ENCODE measurements around the gene DBI. TPM values are rescaled to one million over a fixed set of nuclear protein-coding genes. Genes with fewer than 3 reads are reported as not detected.

DBI gene
- total RNA-seq, 1 experiment from 2014 or later = 129 TPM

DNA sequence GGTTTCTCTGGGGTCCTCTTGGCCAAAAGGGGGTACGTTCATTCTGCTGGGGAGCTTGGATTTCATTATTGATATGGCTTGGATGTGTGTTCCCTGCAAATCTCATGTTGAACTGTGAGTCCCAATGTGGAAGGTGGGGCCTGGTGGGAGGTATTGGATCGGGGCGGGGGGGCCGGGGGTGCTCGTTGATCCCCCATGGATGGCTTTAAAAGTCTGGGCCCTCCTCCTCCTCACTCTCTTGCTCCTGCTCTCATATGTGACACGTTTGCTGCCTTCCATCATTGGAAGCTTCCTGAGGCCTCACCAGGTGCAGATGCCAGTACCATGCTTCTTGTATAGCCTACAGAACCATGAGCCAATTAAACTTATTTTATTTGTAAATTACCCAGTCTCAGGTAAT, 11.8 kb downstream of the DBI start:
- no peaks in the 10 kb centered on the region for H3K27me3 ChIP-seq (ENCODE audit: insufficient read depth, low read length)
- BruUV-seq (replicated peaks) = no TSS peak
- H3K9me3 ChIP-seq (ENCODE audit: control insufficient read depth in 1 of 2, insufficient read depth in 1 of 2, low read depth in 1 of 2, low read length in 2 of 2) = no peaks in the 10 kb centered on the region
- no peak overlapping the region for H3K9ac ChIP-seq (ENCODE audit: low read length)
- H3K4me2 ChIP-seq (ENCODE audit: low read length) = no peak overlapping the region
- no peak for DNase-seq (ENCODE audit: low read depth, low spot score)
- RAD21 ChIA-PET (ENCODE audit: low non-redundant PET in 1 of 2, low total read pairs in 2 of 2, uncharacterized antibody in 2 of 2, unreplicated experiment in 2 of 2) = no interaction called here
- H3K27ac ChIP-seq (ENCODE audit: low read depth, low read length) = no peak overlapping the region
- H3K79me2 ChIP-seq (ENCODE audit: insufficient read depth, low read length) = no peaks in the 10 kb centered on the region
- no peak for ATAC-seq
- peaks cover 0 to under 1% of the 10 kb centered on the region in 2 experiments; a peak in 1 of 4 replicates for H3K36me3 ChIP-seq (ENCODE audit: control insufficient read depth in 1 of 2, insufficient read depth in 2 of 2, low read length in 2 of 2)
- no peaks in the 10 kb centered on the region for H3K9me2 ChIP-seq (ENCODE audit: insufficient read depth)
- CTCF ChIA-PET = interaction anchor here (0.6 kb wide), 1 partner anchor 159 kb away, joined by 4 read pairs; no protein-coding TSS in a partner anchor
- POLR2A ChIA-PET = interaction anchor here (1.2 kb wide), 1 partner anchor 12 kb away, joined by 6 read pairs; the partner anchor contains the start of genes C2orf76 and DBI
- H3K4me3 ChIP-seq (replicated peaks in 1 of 2; ENCODE audit: low read depth in 1 of 2, low read length in 2 of 2) = no peak overlapping the region
- H3K4me1 ChIP-seq (ENCODE audit: control insufficient read depth in 1 of 2, insufficient read depth in 2 of 2, low read length in 2 of 2) = no peaks in the 10 kb centered on the region
- no peaks in the 10 kb centered on the region for H4K20me1 ChIP-seq (ENCODE audit: insufficient read depth)
- H2AFZ ChIP-seq (ENCODE audit: low read depth, low read length, poor library complexity, severe bottlenecking) = no peak overlapping the region
- intact Hi-C loops (cut with micrococcal nuclease) = no loop called here
- TF ChIP-seq EZH2phosphoT487 (IDR thresholded peaks at IDR 0.05; ENCODE audit: borderline replicate concordance) (no peak), SIN3A (IDR thresholded peaks at IDR 0.05; ENCODE audit: low read depth) (no peak), FOSL1 (IDR thresholded peaks at IDR 0.05; ENCODE audit: low read depth) (no peak), YY1 (IDR thresholded peaks at IDR 0.05; ENCODE audit: extremely low read depth, insufficient replicate concordance, low read depth, low read length) (no peak), POLR2A (IDR thresholded peaks at IDR 0.05; ENCODE audit: borderline replicate concordance, extremely low read depth, insufficient read depth, insufficient read length) (no peak)

DNA sequence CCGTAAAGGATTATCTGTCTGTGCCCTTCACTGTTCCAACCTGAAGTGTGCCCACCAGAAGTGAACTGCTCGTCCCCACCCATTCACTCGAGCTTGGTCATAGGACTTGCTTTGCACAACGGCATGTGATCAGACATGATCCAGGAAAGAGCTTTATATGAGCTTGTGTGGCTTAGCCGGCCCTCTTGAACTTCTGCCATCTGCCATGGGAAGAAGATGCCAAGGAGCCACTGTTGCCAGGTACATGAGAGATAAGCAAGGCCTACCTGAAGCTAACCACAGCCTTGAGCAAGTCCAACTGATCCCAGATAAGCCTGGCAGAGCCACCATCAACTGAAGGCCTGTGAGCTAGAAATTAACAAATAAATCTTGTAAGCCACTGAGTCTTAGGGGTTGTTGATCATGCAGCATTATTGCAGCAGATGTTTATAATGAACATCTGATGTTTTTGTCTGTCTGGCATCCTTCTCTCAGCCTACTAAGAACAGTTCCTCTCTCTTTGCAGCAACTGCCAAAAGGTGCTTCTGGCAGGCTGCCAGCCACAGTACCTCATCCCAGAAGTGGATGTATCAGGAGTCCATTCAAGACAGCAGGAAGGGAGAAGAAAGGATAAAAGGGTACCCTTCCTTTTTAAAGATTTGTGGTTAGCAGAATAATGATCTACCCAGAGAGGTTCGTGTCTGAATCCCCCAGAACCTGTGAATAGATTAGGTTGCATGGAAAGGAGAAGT, 16.8 kb downstream of the DBI start:
- Histone ChIP-seq H3K9me3 (ENCODE audit: control insufficient read depth in 1 of 2, insufficient read depth in 1 of 2, low read depth in 1 of 2, low read length in 2 of 2) (no peaks in the 10 kb centered on the region), H3K27me3 (ENCODE audit: insufficient read depth, low read length) (no peaks in the 10 kb centered on the region), H2AFZ (ENCODE audit: low read depth, low read length, poor library complexity, severe bottlenecking) (no peak overlapping the region), H3K36me3 (ENCODE audit: control insufficient read depth in 1 of 2, insufficient read depth in 2 of 2, low read length in 2 of 2) (no peaks in the 10 kb centered on the region), H3K79me2 (ENCODE audit: insufficient read depth, low read length) (no peaks in the 10 kb centered on the region), H4K20me1 (ENCODE audit: insufficient read depth) (no peaks in the 10 kb centered on the region), H3K9ac (ENCODE audit: low read length) (no peak overlapping the region), H3K27ac (ENCODE audit: low read depth, low read length) (no peak overlapping the region), H3K9me2 (ENCODE audit: insufficient read depth) (no peaks in the 10 kb centered on the region), H3K4me1 (ENCODE audit: control insufficient read depth in 1 of 2, insufficient read depth in 2 of 2, low read length in 2 of 2) (peaks cover 11 to 15% of the 10 kb centered on the region in 2 experiments; a peak in 3 of 4 replicates), H3K4me2 (ENCODE audit: low read length) (no peak overlapping the region), H3K4me3 (replicated peaks in 1 of 2; ENCODE audit: low read depth in 1 of 2, low read length in 2 of 2) (no peak overlapping the region)
- no TSS peak for BruUV-seq (replicated peaks)
- TF ChIP-seq EZH2phosphoT487 (IDR thresholded peaks at IDR 0.05; ENCODE audit: borderline replicate concordance) (no peak), SP1 (IDR thresholded peaks at IDR 0.05; ENCODE audit: low read depth) (no peak), JUND (IDR thresholded peaks at IDR 0.05) (no peak), CEBPB (IDR thresholded peaks at IDR 0.05; ENCODE audit: low read depth) (no peak), ZNF274 (IDR thresholded peaks at IDR 0.05; ENCODE audit: low read depth, low read length) (no peak), POLR2A (IDR thresholded peaks at IDR 0.05; ENCODE audit: borderline replicate concordance, extremely low read depth, insufficient read depth, insufficient read length) (no peak), RAD21 (IDR thresholded peaks at IDR 0.05; ENCODE audit: low read depth) (no peak)
- TF ChIP-seq, protein P1, sequence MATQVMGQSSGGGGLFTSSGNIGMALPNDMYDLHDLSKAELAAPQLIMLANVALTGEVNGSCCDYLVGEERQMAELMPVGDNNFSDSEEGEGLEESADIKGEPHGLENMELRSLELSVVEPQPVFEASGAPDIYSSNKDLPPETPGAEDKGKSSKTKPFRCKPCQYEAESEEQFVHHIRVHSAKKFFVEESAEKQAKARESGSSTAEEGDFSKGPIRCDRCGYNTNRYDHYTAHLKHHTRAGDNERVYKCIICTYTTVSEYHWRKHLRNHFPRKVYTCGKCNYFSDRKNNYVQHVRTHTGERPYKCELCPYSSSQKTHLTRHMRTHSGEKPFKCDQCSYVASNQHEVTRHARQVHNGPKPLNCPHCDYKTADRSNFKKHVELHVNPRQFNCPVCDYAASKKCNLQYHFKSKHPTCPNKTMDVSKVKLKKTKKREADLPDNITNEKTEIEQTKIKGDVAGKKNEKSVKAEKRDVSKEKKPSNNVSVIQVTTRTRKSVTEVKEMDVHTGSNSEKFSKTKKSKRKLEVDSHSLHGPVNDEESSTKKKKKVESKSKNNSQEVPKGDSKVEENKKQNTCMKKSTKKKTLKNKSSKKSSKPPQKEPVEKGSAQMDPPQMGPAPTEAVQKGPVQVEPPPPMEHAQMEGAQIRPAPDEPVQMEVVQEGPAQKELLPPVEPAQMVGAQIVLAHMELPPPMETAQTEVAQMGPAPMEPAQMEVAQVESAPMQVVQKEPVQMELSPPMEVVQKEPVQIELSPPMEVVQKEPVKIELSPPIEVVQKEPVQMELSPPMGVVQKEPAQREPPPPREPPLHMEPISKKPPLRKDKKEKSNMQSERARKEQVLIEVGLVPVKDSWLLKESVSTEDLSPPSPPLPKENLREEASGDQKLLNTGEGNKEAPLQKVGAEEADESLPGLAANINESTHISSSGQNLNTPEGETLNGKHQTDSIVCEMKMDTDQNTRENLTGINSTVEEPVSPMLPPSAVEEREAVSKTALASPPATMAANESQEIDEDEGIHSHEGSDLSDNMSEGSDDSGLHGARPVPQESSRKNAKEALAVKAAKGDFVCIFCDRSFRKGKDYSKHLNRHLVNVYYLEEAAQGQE (IDR thresholded peaks at IDR 0.05; ENCODE audit: low read depth) = no peak
- TF ChIP-seq, protein P2, sequence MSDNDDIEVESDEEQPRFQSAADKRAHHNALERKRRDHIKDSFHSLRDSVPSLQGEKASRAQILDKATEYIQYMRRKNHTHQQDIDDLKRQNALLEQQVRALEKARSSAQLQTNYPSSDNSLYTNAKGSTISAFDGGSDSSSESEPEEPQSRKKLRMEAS (IDR thresholded peaks at IDR 0.05) = no peak
- TF ChIP-seq, protein P3, sequence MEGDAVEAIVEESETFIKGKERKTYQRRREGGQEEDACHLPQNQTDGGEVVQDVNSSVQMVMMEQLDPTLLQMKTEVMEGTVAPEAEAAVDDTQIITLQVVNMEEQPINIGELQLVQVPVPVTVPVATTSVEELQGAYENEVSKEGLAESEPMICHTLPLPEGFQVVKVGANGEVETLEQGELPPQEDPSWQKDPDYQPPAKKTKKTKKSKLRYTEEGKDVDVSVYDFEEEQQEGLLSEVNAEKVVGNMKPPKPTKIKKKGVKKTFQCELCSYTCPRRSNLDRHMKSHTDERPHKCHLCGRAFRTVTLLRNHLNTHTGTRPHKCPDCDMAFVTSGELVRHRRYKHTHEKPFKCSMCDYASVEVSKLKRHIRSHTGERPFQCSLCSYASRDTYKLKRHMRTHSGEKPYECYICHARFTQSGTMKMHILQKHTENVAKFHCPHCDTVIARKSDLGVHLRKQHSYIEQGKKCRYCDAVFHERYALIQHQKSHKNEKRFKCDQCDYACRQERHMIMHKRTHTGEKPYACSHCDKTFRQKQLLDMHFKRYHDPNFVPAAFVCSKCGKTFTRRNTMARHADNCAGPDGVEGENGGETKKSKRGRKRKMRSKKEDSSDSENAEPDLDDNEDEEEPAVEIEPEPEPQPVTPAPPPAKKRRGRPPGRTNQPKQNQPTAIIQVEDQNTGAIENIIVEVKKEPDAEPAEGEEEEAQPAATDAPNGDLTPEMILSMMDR (IDR thresholded peaks at IDR 0.05 in 2 of 3, conservative IDR thresholded peaks at IDR 0.05 in 1 of 3; ENCODE audit: borderline replicate concordance in 1 of 3, insufficient read depth in 1 of 3, low read depth in 2 of 3, low read length in 2 of 3) = no peak
- TF ChIP-seq, protein P4, sequence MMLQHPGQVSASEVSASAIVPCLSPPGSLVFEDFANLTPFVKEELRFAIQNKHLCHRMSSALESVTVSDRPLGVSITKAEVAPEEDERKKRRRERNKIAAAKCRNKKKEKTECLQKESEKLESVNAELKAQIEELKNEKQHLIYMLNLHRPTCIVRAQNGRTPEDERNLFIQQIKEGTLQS (IDR thresholded peaks at IDR 0.05) = no peak
- ChIA-PET POLR2A (interaction anchor here (1.2 kb wide), 1 partner anchor 17 kb away, joined by 4 read pairs; the partner anchor contains the start of genes C2orf76 and DBI), RAD21 (ENCODE audit: low non-redundant PET in 1 of 2, low total read pairs in 2 of 2, uncharacterized antibody in 2 of 2, unreplicated experiment in 2 of 2) (no interaction called here), CTCF (no interaction called here)
- DNase-seq (ENCODE audit: low read depth, low spot score) (no peak), ATAC-seq (no peak)
- intact Hi-C loops (cut with micrococcal nuclease) = no loop called here

Data from HCT116 (cell line).